Liver (tissue), 3 donors: Measurements from ENCODE around the gene TPK1.

ENCODE experiments used
- CTCF ChIP-seq: fragments of 150-350 bp; IDR thresholded peaks from 2 replicates; pipeline ENCODE4 v1.5.1; 2017; ENCODE audit warnings: improper control_type of control experiment, low read depth, low read length; ENCODE audit not compliant: missing input control
- RAD21 ChIP-seq, 2 donors: IDR thresholded peaks; 2 replicates each; pipeline ENCODE4 v1.6.1; 2016; ENCODE audit warnings: antibody characterized with exemption in 2 of 2, mild to moderate bottlenecking in 2 of 2
- YY1 ChIP-seq: IDR thresholded peaks from 2 replicates; pipeline ENCODE4 v1.6.1; 2016; ENCODE audit warnings: antibody characterized with exemption, mild to moderate bottlenecking
- TF ChIP-seq, protein P1 (sequence below): IDR thresholded peaks from 2 replicates; pipeline ENCODE4 v1.6.1; 2016; ENCODE audit warnings: antibody characterized with exemption
- donor health status: healthy.
- donor health status: healthy.

DNA sequence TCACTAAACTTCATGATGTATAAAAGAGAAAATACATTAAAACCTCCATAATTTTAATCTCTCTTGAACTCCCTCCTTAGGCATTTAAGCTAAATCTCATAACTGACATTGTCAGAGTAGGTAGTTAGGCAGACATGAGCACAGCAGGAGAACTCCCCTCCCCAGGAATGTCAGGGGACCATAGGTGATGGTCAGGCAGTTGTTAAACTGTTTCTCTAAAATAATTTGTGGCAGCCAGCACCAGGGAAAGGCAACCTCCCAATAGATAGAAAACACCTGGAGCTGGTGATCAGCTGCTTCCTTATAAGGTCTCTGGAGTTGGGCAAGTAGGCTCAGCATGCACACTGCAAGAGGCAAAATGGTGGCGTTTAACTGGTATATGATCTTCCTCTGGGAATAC is 73.0 kb downstream of the TPK1 start:
- TF ChIP-seq CTCF: no peak
- TF ChIP-seq, protein P1, sequence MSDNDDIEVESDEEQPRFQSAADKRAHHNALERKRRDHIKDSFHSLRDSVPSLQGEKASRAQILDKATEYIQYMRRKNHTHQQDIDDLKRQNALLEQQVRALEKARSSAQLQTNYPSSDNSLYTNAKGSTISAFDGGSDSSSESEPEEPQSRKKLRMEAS: no peak
- TF ChIP-seq RAD21 (IDR thresholded peaks at IDR 0.05): no peak
- TF ChIP-seq YY1: no peak
